HG03108 (cell line): ENCODE results near the gene CENPM.

ENCODE experiments used
- ATAC-seq: cut with Tn5 transposase; IDR thresholded peaks from one replicate; pipeline ENCODE4 v1.9.1; 2021; ENCODE audit warnings: moderate library complexity; ENCODE audit not compliant: unreplicated experiment

CENPM gene

DNA sequence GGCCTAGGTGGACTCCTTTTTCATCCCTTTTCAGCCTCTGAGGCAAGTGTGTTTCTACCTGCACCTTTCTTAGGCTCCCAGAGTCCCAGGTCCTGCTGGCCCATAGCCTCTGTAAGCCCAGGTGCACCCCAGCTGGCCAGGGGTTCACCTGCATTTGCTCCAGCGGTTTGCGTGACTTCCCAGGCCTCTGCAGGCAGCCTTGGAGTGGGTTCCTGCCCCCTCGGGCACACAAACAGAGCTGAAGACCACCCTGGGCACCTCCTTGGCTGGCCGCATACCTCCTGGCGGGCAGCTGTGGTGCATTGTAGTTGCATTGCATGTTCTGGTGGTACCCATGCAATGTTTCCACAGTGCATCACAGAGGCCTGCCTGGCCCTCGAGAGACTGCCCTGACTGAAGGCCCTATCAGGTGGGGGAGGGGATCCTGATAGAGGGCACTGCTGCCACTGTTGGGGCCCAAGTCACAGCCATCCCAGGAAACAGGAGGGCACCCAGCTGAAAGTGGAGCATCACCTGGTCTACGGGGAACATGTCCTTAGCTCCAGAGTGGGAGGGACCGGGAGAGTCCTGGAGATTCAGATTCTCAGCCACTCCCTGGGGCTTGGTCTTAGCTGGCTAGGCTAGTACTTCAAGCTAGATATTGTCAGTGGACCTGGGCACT is 46.2 kb downstream of the CENPM start:
- no peak for ATAC-seq

DNA sequence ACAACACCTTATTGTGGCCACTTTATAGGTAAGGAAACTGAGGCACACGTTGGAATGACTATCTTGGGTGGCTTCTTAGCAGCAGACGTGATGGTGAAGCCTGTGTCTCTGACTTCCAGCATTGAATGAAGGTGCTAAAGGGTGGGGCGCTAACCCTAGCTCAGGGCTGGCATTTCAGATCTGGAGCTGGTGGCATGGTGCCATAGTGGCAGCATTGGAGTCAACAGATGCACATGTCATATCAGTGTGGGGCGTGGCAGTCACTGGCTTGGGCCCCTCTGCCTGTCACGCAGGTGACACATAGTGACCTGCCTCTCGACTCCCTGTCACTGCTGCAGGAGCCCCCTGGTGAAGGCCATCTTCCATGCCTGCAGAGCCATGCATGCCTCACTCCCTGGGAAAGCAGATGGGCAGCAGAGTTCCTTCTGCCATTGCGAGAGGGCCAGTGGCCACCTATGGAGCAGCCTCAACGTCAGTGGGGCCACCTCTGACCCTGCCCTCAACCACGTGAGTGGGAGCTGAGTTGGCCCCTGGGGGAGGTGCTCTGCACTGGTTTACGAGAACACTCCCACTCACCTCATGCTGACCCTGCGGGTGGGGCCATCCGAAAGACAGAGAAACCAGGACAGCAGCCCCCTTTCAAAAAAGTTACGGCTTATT is 46.8 kb downstream of the CENPM start:
- no peak for ATAC-seq

DNA sequence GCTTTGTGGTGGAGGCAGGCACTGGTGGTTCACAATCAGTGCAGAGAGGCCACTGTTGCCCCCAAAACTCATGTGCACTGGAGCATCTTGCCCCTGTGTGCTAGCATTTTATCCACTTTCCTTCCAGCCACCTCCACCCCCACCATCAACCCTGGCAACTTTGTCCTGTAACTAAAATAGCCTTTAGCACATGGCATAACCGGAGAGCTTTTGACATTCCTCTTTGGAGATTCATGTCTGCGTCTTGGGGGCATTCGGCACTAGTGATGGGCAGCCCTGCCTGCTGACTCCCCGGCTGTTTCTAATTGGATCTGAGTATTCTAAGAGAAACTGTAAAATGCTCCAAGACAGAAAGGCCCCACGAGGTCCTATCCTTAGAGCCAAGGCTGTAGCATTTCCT is 47.8 kb downstream of the CENPM start:
- ATAC-seq = no peak

- no peak for ATAC-seq
These were observed 48.3 kb downstream of the CENPM start for GRCh38 chr22:41898645-41899044.

GRCh38 chr22:41893591-41894375 is 53.2 kb downstream of the CENPM start:
- no peak for ATAC-seq

GRCh38 chr22:41892721-41893120 is 54.2 kb downstream of the CENPM start:
- ATAC-seq = no peak

DNA sequence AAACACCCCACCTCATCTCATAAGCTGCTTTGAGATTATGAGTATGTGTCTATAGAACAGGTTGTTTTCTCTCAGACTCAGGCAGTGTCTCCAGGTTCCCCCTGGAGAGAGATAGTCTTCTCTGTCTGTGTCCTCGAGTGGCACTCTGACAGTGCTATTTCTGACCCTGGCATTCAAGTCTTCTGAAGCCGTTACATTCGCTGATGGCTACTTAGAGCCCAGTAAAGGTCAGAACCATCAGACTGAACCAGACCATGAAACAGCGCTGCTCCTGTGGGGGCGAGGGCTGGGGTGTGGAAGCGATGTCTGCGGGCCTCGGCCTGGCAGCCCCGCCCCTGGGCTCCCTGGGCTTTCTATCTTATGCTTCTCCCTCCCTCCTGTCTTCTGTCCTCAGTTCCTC is 55.5 kb downstream of the CENPM start:
- no peak for ATAC-seq
